ENCODE data around the gene TTC12.

GRCh38 chr11:113272281-113272680, 42.1 kb upstream of the TTC12 start:
- TF ChIP-seq GATA2 (IDR thresholded peaks at IDR 0.05; ENCODE audit: low read depth, low read length) (no peak), GATA3 (IDR thresholded peaks at IDR 0.05; ENCODE audit: low read depth, low read length) (no peak)

Measured in SH-SY5Y (cell line).